K562 (cell line): ENCODE results near the gene GFAP. TPM values are rescaled to one million over a fixed set of nuclear protein-coding genes. Genes with fewer than 3 reads are reported as not detected.

Experiments
- ATAC-seq: fragments of 200-7000 bp; cut with Tn5 transposase; 3 replicates; pipeline ENCODE4 v1.9.1; 2020; ENCODE audit warnings: moderate library complexity
- BruUV-seq: library from RNA; stranded (reverse); fragments of 400-500 nt; replicated peaks from 2 replicates; lab custom pipeline; 2021; lab: Mats Ljungman, UMichigan
- CTCF ChIA-PET: fragments of 300-600 bp; formaldehyde crosslinking; extraction: SDS; loops from one replicate; lab custom pipeline; 2021; ENCODE audit warnings: low intra/inter-chr PET ratio; lab: Yijun Ruan, JAX
- POLR2A ChIA-PET: fragments of 300-600, 350-650 bp; sonication (Branson Sonifier 250); formaldehyde crosslinking; extraction: SDS; loops from one replicate; lab custom pipeline; 2021; ENCODE audit warnings: antibody characterized with exemption, inconsistent platforms; lab: Yijun Ruan, JAX
- DNase-seq, 4 experiments: peaks; one replicate each; pipeline versions ENCODE4 v3.0.0 to v3.0.0-alpha.2; 2011 to 2018; ENCODE audit warnings: low spot score in 3 of 4, mixed read lengths in 3 of 4; ENCODE audit errors: extremely low read depth in 1 of 4
- FAIRE-seq: peaks from 2 replicates; lab custom pipeline; 2011; peaks lifted over from hg19 to GRCh38; lab: Jason Lieb, UNC
- H2AFZ ChIP-seq: 2 replicates; pipeline ENCODE4 v1.6.0; 2011; ENCODE audit warnings: low read depth, low read length, control low read depth, inconsistent platforms
- H3K27ac ChIP-seq: fragments of 200-600 bp; 3 replicates; pipeline ENCODE4 v1.8.0; 2011; ENCODE audit warnings: low read depth, mild to moderate bottlenecking, control low read depth, inconsistent platforms, low read length, moderate library complexity, mixed read lengths; ENCODE audit errors: extremely low read depth
- H3K27me3 ChIP-seq, 2 experiments: fragments of 300-600 bp in 1 of 2; 2 replicates in 1 of 2; 3 replicates in 1 of 2; pipeline versions ENCODE4 v1.6.0 to v1.8.0; 2011; ENCODE audit warnings: inconsistent platforms in 2 of 2, low read length in 2 of 2, mild to moderate bottlenecking in 1 of 2, mixed read lengths in 1 of 2, moderate library complexity in 1 of 2; ENCODE audit not compliant: control insufficient read depth in 2 of 2, insufficient read depth in 2 of 2
- H3K36me3 ChIP-seq: fragments of 300-600 bp; 3 replicates; pipeline ENCODE4 v1.8.0; 2011; ENCODE audit warnings: mild to moderate bottlenecking, low read length, inconsistent platforms; ENCODE audit not compliant: control insufficient read depth, insufficient read depth
- H3K4me1 ChIP-seq, 2 experiments: fragments of 200-600 bp in 1 of 2; replicated peaks in 1 of 2; 2 replicates in 1 of 2; 3 replicates in 1 of 2; pipeline versions ENCODE4 v1.5.1 to v1.8.0; 2011; ENCODE audit warnings: inconsistent platforms in 2 of 2, low read length in 2 of 2, mild to moderate bottlenecking in 1 of 2, mixed read lengths in 1 of 2, moderate library complexity in 1 of 2; ENCODE audit not compliant: control insufficient read depth in 2 of 2, insufficient read depth in 2 of 2
- H3K4me2 ChIP-seq: 2 replicates; pipeline ENCODE4 v1.6.1; 2011; ENCODE audit warnings: low read length, control low read depth, inconsistent platforms, mixed read lengths; ENCODE audit not compliant: insufficient read depth
- H3K4me3 ChIP-seq: fragments of 200-600 bp; sonication (generic), shearing (Covaris generic); 2 replicates; pipeline ENCODE4 v1.5.1; 2016; ENCODE audit warnings: control low read depth, inconsistent platforms
- H3K79me2 ChIP-seq: fragments of 200-600 bp; 3 replicates; pipeline ENCODE4 v1.8.0; 2011; ENCODE audit warnings: low read length, inconsistent platforms; ENCODE audit not compliant: control insufficient read depth, insufficient read depth
- H3K9ac ChIP-seq, 2 experiments: 2 replicates each; pipeline versions ENCODE4 v1.6.0 to v1.6.1; 2011; ENCODE audit warnings: low read depth in 2 of 2, low read length in 2 of 2, control low read depth in 1 of 2, inconsistent platforms in 1 of 2, mild to moderate bottlenecking in 1 of 2, mixed read lengths in 1 of 2; ENCODE audit not compliant: insufficient read depth in 1 of 2
- H3K9me1 ChIP-seq: one replicate; pipeline ENCODE4 v1.6.0; 2011; ENCODE audit warnings: inconsistent platforms, mild to moderate bottlenecking, low read length, moderate library complexity; ENCODE audit not compliant: control insufficient read depth, insufficient read depth
- H3K9me3 ChIP-seq: replicated peaks from 2 replicates; pipeline ENCODE4 v1.5.1; 2011; ENCODE audit warnings: low read depth, low read length, inconsistent platforms; ENCODE audit not compliant: control insufficient read depth, insufficient read depth
- H4K20me1 ChIP-seq: replicated peaks from 2 replicates; pipeline ENCODE4 v1.6.1; 2011; ENCODE audit warnings: low read length, inconsistent platforms, mixed read lengths; ENCODE audit not compliant: control insufficient read depth, insufficient read depth
- ARHGAP35 ChIP-seq: fragments of 450-650 bp; IDR thresholded peaks from 2 replicates; pipeline ENCODE4 v1.6.1; 2018; ENCODE audit not compliant: partially characterized antibody
- ATF7 ChIP-seq: fragments of 450-650 bp; IDR thresholded peaks from 2 replicates; pipeline ENCODE4 v1.7.1; 2014; ENCODE audit warnings: mild to moderate bottlenecking, moderate library complexity
- DPF2 ChIP-seq: fragments of 450-650 bp; IDR thresholded peaks from 2 replicates; pipeline ENCODE4 v1.6.1; 2016
- FOSL1 ChIP-seq: fragments of 200-800 bp; sonication (Bioruptor generic); conservative IDR thresholded peaks from 2 replicates; pipeline ENCODE4 v1.6.1; 2016; ENCODE audit warnings: missing genetic modification characterization, missing compliant biosample characterization
- KAT8 ChIP-seq: fragments of 450-650 bp; IDR thresholded peaks from 2 replicates; pipeline ENCODE4 v1.6.1; 2016; ENCODE audit warnings: low read depth, mild to moderate bottlenecking
- NFE2 ChIP-seq: IDR thresholded peaks from 2 replicates; pipeline ENCODE4 v1.6.1; 2014; ENCODE audit warnings: antibody characterized with exemption, low read depth
- NFE2L1 ChIP-seq: fragments of 450-650 bp; IDR thresholded peaks from 2 replicates; pipeline ENCODE4 v1.6.1; 2016; ENCODE audit warnings: missing genetic modification characterization, low read depth, mild to moderate bottlenecking, missing compliant biosample characterization, moderate library complexity, borderline replicate concordance
- PKNOX1 ChIP-seq: fragments of 450-650 bp; IDR thresholded peaks from 2 replicates; pipeline ENCODE4 v1.6.1; 2016
- SAFB2 ChIP-seq: fragments of 200-400 bp; formaldehyde crosslinking; IDR thresholded peaks from 2 replicates; pipeline ENCODE4 v1.6.1; 2018; ENCODE audit warnings: borderline replicate concordance, low read length, low read depth, moderate library complexity; ENCODE audit not compliant: severe bottlenecking
- SRSF3 ChIP-seq: fragments of 200-400 bp; formaldehyde crosslinking; IDR thresholded peaks from 2 replicates; pipeline ENCODE4 v1.6.1; 2016; ENCODE audit warnings: mild to moderate bottlenecking, low read length, moderate library complexity; ENCODE audit not compliant: insufficient read depth
- TCFL5 ChIP-seq: fragments of 250-450 bp; sonication (Bioruptor Pico); conservative IDR thresholded peaks from 2 replicates; pipeline ENCODE4 v1.6.1; 2021; ENCODE audit warnings: mild to moderate bottlenecking, moderate library complexity, matching md5 sums
- TRIM28 ChIP-seq: fragments of 450-650 bp; IDR thresholded peaks from 2 replicates; pipeline ENCODE4 v1.6.1; 2017
- ZC3H8 ChIP-seq: fragments of 450-650 bp; IDR thresholded peaks from 2 replicates; pipeline ENCODE4 v1.6.1; 2017
- ZNF224 ChIP-seq: sonication (generic); formaldehyde crosslinking; IDR thresholded peaks from 2 replicates; pipeline ENCODE4 v1.8.0; 2022; ENCODE audit warnings: mild to moderate bottlenecking, missing genetic modification reagents
- ZNF253 ChIP-seq: fragments of 250-450 bp; sonication (Bioruptor Pico); conservative IDR thresholded peaks from 2 replicates; pipeline ENCODE4 v1.6.1; 2021; ENCODE audit warnings: mild to moderate bottlenecking
- WGBS: fragments of 100-300 bp; shearing (Covaris generic); methylation state at CpG from one replicate; pipeline ENCODE4 v1.1.6; 2016; ENCODE audit warnings: low coverage, mixed read lengths; ENCODE audit not compliant: insufficient coverage; ENCODE audit errors: missing lambda C conversion rate; 5-methylcytosine and 5-hydroxymethylcytosine counted together
- in situ Hi-C: fragments of 300-500 bp; cut with MboI; formaldehyde crosslinking; loops from 4 replicates; pipeline ENCODE4 v1.15.0; 2018; ENCODE audit warnings: inconsistent platforms, mixed read lengths
- intact Hi-C: fragments of 100-400 bp; cut with micrococcal nuclease; formaldehyde crosslinking; loops from 2 replicates; pipeline ENCODE4 v1.14.2; 2022
- polyA plus RNA-seq, 8 experiments: library from polyadenylated mRNA; depleted of rRNA in 4 of 8; stranded (reverse) in 5 of 8; unstranded in 3 of 8; fragments of >200 nt; fragmentation: Nextera tagmentation in 2 of 8; fragmentation: Illumina TruSeq in 1 of 8; extraction: Ambion mirVana in 2 of 8; extraction: Trizol in 1 of 8; gene quantifications; 2 replicates each; pipeline versions ENCODE4 v1.2.1 to v1.2.3, GENCODE V29; 2011 to 2014; ENCODE audit warnings: inconsistent platforms in 1 of 8, missing spikeins in 1 of 8
- total RNA-seq, 7 experiments: library from RNA; depleted of rRNA in 6 of 7; stranded (reverse); fragments of >200 nt in 6 of 7; fragmentation: Illumina TruSeq in 2 of 7; extraction: Trizol in 2 of 7; gene quantifications; 2 replicates each; pipeline versions ENCODE4 v1.2.1 to v1.2.3, GENCODE V29; 2011 to 2021; ENCODE audit warnings: low replicate concordance in 1 of 7
- TF ChIP-seq, protein P1 (sequence below): fragments of 450-650 bp; formaldehyde crosslinking; conservative IDR thresholded peaks from 2 replicates; pipeline ENCODE4 v1.4.0; 2022; ENCODE audit warnings: mild to moderate bottlenecking, missing genetic modification characterization
- TF ChIP-seq, protein P2 (sequence below): sonication (generic); formaldehyde crosslinking; IDR thresholded peaks from 2 replicates; pipeline ENCODE4 v1.5.0; 2020; ENCODE audit warnings: missing genetic modification reagents

GFAP gene
- total and polyA plus RNA-seq, 9 of the 15 experiments (the other 6 are each of a cell fraction or from before 2014, with no cell fraction given): 0.07 to 1.4 (median 0.60) TPM; not detected in 1

- TF ChIP-seq ZNF224 (CRISPR knock-in tag) (no peak), KAT8 (no peak), PKNOX1 (no peak), TCFL5 (CRISPR knock-in tag) (no peak), ZNF253 (no peak), ARHGAP35 (no peak), ZC3H8 (no peak), SAFB2 (no peak)
Measured at GRCh38 chr17:44906763-44907728, 8.3 kb downstream of the GFAP start (continued).

DNA sequence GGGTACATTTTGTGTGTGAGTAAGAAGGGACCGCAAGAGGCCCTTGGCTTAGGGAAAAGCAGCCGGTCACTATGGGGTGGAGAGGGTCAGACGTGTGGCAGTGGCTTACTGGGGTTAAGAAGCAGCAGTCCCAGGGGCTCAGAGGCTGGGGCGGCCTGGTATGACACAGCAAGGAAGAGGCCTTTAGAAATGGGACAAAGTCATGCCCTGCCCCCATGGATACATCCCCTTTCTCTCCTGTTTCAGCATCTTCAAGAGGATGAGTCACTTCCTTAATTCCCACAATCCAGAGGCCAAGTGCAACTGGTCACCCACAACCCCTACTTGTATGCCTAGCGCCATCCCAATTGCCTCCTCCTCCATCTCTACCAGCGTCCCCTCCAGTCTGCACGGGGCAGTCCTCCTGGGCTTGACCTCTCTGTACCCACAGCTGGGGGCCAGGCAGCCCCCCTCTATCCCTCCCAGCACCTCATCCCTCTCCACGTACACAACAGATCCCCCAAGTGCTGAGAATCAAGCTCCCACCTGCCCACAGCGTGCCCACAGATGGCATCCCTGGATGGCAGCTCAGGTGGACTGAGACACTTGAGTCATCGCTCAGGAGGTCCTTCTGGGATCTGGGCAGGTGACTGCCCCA, 9.2 kb downstream of the GFAP start:
- intact Hi-C loops: no loop called here
- peak overlapping the region; percentile 65; the same call in 1 of the 3 replicates for H3K27ac ChIP-seq
- no peaks in the 10 kb centered on the region for H3K36me3 ChIP-seq
- FAIRE-seq (peak; percentile 79), DNase-seq (peak in 2 of 4 experiments; percentile 56 to 75), ATAC-seq (peak; percentile 62)
- H3K9me1 ChIP-seq: peaks cover 7% of the 10 kb centered on the region
- peak overlapping the region; percentile 36 for H3K4me2 ChIP-seq
- POLR2A ChIA-PET: interaction anchor here (0.6 kb wide), 2 partner anchors 60 to 219 kb away, joined by 3 read pairs; no protein-coding TSS in a partner anchor
- peak overlapping the region; percentile 46 for H2AFZ ChIP-seq
- BruUV-seq: no TSS peak
- H3K79me2 ChIP-seq: no peaks in the 10 kb centered on the region
- H3K9me3 ChIP-seq: no peaks in the 10 kb centered on the region
- WGBS: 51% methylated on average over 8 of the region's 10 CpGs
- H4K20me1 ChIP-seq: no peaks in the 10 kb centered on the region
- in situ Hi-C loops: no loop called here
- peaks cover 36 to 38% of the 10 kb centered on the region in 2 experiments for H3K4me1 ChIP-seq
- CTCF ChIA-PET: no interaction called here
- no peaks in the 10 kb centered on the region for H3K27me3 ChIP-seq
- no peak overlapping the region for H3K4me3 ChIP-seq
- peak overlapping the region; percentile 38 to 43; a peak in 2 of 4 replicates for H3K9ac ChIP-seq
- TF ChIP-seq FOSL1 (tag) (peak; percentile 97), TRIM28 (no peak), NFE2 (peak; percentile 78), ATF7 (peak; percentile 75), DPF2 (0 out of 2 replicates have a peak, but pooled peaks have one; percentile 62), NFE2L1 (tag) (no peak), SRSF3 (no peak)
- TF ChIP-seq, protein P1, sequence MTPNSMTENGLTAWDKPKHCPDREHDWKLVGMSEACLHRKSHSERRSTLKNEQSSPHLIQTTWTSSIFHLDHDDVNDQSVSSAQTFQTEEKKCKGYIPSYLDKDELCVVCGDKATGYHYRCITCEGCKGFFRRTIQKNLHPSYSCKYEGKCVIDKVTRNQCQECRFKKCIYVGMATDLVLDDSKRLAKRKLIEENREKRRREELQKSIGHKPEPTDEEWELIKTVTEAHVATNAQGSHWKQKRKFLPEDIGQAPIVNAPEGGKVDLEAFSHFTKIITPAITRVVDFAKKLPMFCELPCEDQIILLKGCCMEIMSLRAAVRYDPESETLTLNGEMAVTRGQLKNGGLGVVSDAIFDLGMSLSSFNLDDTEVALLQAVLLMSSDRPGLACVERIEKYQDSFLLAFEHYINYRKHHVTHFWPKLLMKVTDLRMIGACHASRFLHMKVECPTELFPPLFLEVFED (CRISPR knock-in tag): no peak
- TF ChIP-seq, protein P2, sequence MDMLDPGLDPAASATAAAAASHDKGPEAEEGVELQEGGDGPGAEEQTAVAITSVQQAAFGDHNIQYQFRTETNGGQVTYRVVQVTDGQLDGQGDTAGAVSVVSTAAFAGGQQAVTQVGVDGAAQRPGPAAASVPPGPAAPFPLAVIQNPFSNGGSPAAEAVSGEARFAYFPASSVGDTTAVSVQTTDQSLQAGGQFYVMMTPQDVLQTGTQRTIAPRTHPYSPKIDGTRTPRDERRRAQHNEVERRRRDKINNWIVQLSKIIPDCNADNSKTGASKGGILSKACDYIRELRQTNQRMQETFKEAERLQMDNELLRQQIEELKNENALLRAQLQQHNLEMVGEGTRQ (CRISPR knock-in tag): no peak
